Endothelial cell of umbilical vein (primary cell): ENCODE data around the gene ADAM8. TPM values are rescaled to one million over a fixed set of nuclear protein-coding genes. Genes with fewer than 3 reads are reported as not detected.

Source experiments
- BruUV-seq: library from RNA; stranded (reverse); fragments of 400-500 nt; replicated peaks from 2 replicates; lab custom pipeline; 2021; lab: Mats Ljungman, UMichigan
- CTCF ChIA-PET: fragments of 300-600, 350-600 bp; sonication (Branson Sonifier 250); formaldehyde crosslinking; loops from one replicate; lab custom pipeline; 2021; ENCODE audit warnings: antibody characterized with exemption, inconsistent platforms; lab: Charles Lee
- POLR2A ChIA-PET: fragments of 300-600, 350-600 bp; sonication (Branson Sonifier 250); formaldehyde crosslinking; loops from one replicate; lab custom pipeline; 2021; ENCODE audit warnings: antibody characterized with exemption, inconsistent platforms; lab: Charles Lee
- DNase-seq: peaks from one replicate; pipeline ENCODE4 v3.0.0-alpha.2; 2011; ENCODE audit warnings: low read depth, low spot score
- FAIRE-seq: peaks from 2 replicates; lab custom pipeline; 2011; peaks lifted over from hg19 to GRCh38; lab: Jason Lieb, UNC
- H2AFZ ChIP-seq: 2 replicates; pipeline ENCODE4 v1.6.0; 2012; ENCODE audit warnings: low read depth, low read length, control low read depth, inconsistent platforms
- H3K27ac ChIP-seq: 2 replicates; pipeline ENCODE4 v1.5.1; 2011; ENCODE audit warnings: low read depth, mild to moderate bottlenecking, control low read depth, low read length, moderate library complexity; ENCODE audit not compliant: insufficient read depth
- H3K27me3 ChIP-seq, 2 experiments: 2 replicates each; pipeline versions ENCODE4 v1.6.0 to v1.6.1; 2011; ENCODE audit warnings: low read length in 2 of 2, mixed read lengths in 1 of 2; ENCODE audit not compliant: control insufficient read depth in 2 of 2, insufficient read depth in 2 of 2
- H3K36me3 ChIP-seq, 2 experiments: 2 replicates in 1 of 2; 3 replicates in 1 of 2; pipeline ENCODE4 v1.5.1; 2011; ENCODE audit warnings: low read length in 2 of 2, mild to moderate bottlenecking in 1 of 2, moderate library complexity in 1 of 2; ENCODE audit not compliant: control insufficient read depth in 2 of 2, insufficient read depth in 2 of 2; ENCODE audit errors: extremely low read depth in 1 of 2
- H3K4me1 ChIP-seq: 3 replicates; pipeline ENCODE4 v1.5.1; 2011; ENCODE audit warnings: mild to moderate bottlenecking, low read length; ENCODE audit not compliant: control insufficient read depth, insufficient read depth; ENCODE audit errors: extremely low read depth
- H3K4me2 ChIP-seq: 2 replicates; pipeline ENCODE4 v1.6.1; 2011; ENCODE audit warnings: low read length, control low read depth, mixed read lengths; ENCODE audit not compliant: insufficient read depth
- H3K4me3 ChIP-seq, 3 experiments: fragments of 200-600 bp in 1 of 3; sonication (generic), shearing (Covaris generic) in 1 of 3; replicated peaks in 1 of 3; 2 replicates each; pipeline ENCODE4 v1.5.1; 2011 to 2016; ENCODE audit warnings: control low read depth in 3 of 3, low read length in 3 of 3, mild to moderate bottlenecking in 2 of 3, inconsistent platforms in 1 of 3, low read depth in 1 of 3, moderate library complexity in 1 of 3; ENCODE audit not compliant: insufficient read depth in 1 of 3
- H3K79me2 ChIP-seq: 2 replicates; pipeline ENCODE4 v1.6.0; 2012; ENCODE audit warnings: low read length, inconsistent platforms; ENCODE audit not compliant: control insufficient read depth, insufficient read depth
- H3K9ac ChIP-seq: replicated peaks from 2 replicates; pipeline ENCODE3; 2011; ENCODE audit warnings: low read length, control low read depth; ENCODE audit not compliant: insufficient read depth; ENCODE audit errors: extremely low read depth
- H3K9me1 ChIP-seq: replicated peaks from 3 replicates; pipeline ENCODE4 v1.6.0; 2011; ENCODE audit warnings: mild to moderate bottlenecking, low read length; ENCODE audit not compliant: control insufficient read depth, insufficient read depth; ENCODE audit errors: extremely low read depth
- H3K9me3 ChIP-seq: replicated peaks from 2 replicates; pipeline ENCODE4 v1.5.1; 2012; ENCODE audit warnings: low read length, inconsistent platforms; ENCODE audit not compliant: control insufficient read depth, insufficient read depth
- H4K20me1 ChIP-seq: replicated peaks from 2 replicates; pipeline ENCODE3; 2011; ENCODE audit warnings: mild to moderate bottlenecking, low read length; ENCODE audit not compliant: control insufficient read depth, insufficient read depth; ENCODE audit errors: extremely low read depth
- CTCF ChIP-seq, 2 donors: IDR thresholded peaks; 1 replicate in 1 of 2; 2 replicates in 1 of 2; pipeline ENCODE4 v1.5.1; 2011; ENCODE audit warnings: low read length in 2 of 2, mild to moderate bottlenecking in 2 of 2, moderate library complexity in 2 of 2, control low read depth in 1 of 2, inconsistent platforms in 1 of 2, low read depth in 1 of 2; ENCODE audit not compliant: insufficient read depth in 1 of 2; ENCODE audit errors: extremely low read depth in 1 of 2
- EZH2 ChIP-seq: IDR thresholded peaks from 2 replicates; pipeline ENCODE4 v1.6.1; 2012; ENCODE audit warnings: borderline replicate concordance, low read depth, mild to moderate bottlenecking, moderate library complexity, low read length, inconsistent platforms; ENCODE audit not compliant: severe bottlenecking
- FOS ChIP-seq: IDR thresholded peaks from 2 replicates; pipeline ENCODE4 v1.6.1; 2011; ENCODE audit warnings: mild to moderate bottlenecking, low read length, moderate library complexity, borderline replicate concordance; ENCODE audit not compliant: insufficient read depth
- GATA2 ChIP-seq: IDR thresholded peaks from 2 replicates; pipeline ENCODE4 v1.7.0; 2011; ENCODE audit warnings: low read depth, mild to moderate bottlenecking, moderate library complexity, mixed read lengths, low read length; ENCODE audit not compliant: insufficient read length, insufficient read depth
- JUN ChIP-seq: IDR thresholded peaks from 2 replicates; pipeline ENCODE4 v1.6.1; 2011; ENCODE audit warnings: borderline replicate concordance, low read depth; ENCODE audit not compliant: insufficient read length, insufficient read depth
- MAX ChIP-seq: IDR thresholded peaks from 2 replicates; pipeline ENCODE4 v1.6.1; 2011; ENCODE audit not compliant: insufficient read depth, insufficient read length
- MYC ChIP-seq: IDR thresholded peaks from one replicate; pipeline ENCODE4 v1.6.1; 2011; ENCODE audit warnings: mild to moderate bottlenecking, low read depth, low read length
- POLR2A ChIP-seq: IDR thresholded peaks from 2 replicates; pipeline ENCODE4 v1.6.1; 2012; ENCODE audit warnings: low read depth, mild to moderate bottlenecking, control low read depth, low read length
- POLR2AphosphoS5 ChIP-seq: IDR thresholded peaks from 2 replicates; pipeline ENCODE4 v1.6.1; 2012; ENCODE audit warnings: low read depth, mild to moderate bottlenecking, control low read depth, low read length, moderate library complexity; ENCODE audit not compliant: insufficient read depth
- dilution Hi-C: fragments of 300-500 bp; cut with MboI; formaldehyde crosslinking; loops from one replicate; pipeline ENCODE4 v1.15.0; 2019; ENCODE audit warnings: low sequenced_read_pairs; ENCODE audit not compliant: extremely low pct_ligation_motif_present
- intact Hi-C: fragments of 100-400 bp; cut with micrococcal nuclease; formaldehyde crosslinking; loops from one replicate; pipeline ENCODE4 v1.10.0; 2022
- polyA plus RNA-seq, 4 experiments: library from polyadenylated mRNA; depleted of rRNA in 3 of 4; stranded (reverse) in 3 of 4; unstranded in 1 of 4; fragments of >200 nt; gene quantifications; 2 replicates each; pipeline versions ENCODE4 v1.2.1 to v1.2.3, GENCODE V29; 2011 to 2012; ENCODE audit warnings: missing spikeins in 1 of 4
- total RNA-seq: library from RNA; stranded (reverse); gene quantifications from 2 replicates; pipeline ENCODE4 v1.2.3, GENCODE V29; 2021

The ADAM8 gene
- total and polyA plus RNA-seq, 2 donors (not counting 3 experiments of a cell fraction or from before 2014, with no cell fraction given), result 0.51 to 0.55 TPM

DNA sequence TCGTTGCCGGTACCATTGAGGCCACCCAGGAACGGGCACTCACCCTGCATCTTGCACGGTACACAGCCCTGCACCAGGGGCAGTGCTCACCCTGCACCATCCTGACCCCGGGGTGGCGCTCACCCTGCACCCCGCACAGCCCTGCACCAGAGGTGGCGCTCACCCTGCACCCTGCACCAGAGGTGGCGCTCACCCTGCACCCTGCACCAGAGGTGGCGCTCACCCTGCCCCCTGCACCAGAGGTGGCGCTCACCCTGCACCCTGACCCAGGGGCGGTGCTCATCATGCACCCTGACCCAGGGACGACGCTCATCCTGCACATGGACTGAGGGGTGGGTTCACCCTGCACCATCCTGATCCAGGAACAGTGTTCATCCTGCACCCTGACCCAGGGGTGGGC, 25.6 kb upstream of the ADAM8 start:
- Histone ChIP-seq H3K79me2 (peaks cover 30% of the 10 kb centered on the region), H3K4me1 (no peaks in the 10 kb centered on the region), H3K4me3 (no peak overlapping the region), H3K4me2 (no peak overlapping the region), H2AFZ (no peak overlapping the region), H3K9ac (no peak overlapping the region), H3K9me1 (no peaks in the 10 kb centered on the region), H3K36me3 (peaks cover 6 to 30% of the 10 kb centered on the region in 2 experiments), H4K20me1 (no peaks in the 10 kb centered on the region), H3K27me3 (no peaks in the 10 kb centered on the region), H3K9me3 (no peaks in the 10 kb centered on the region), H3K27ac (no peak overlapping the region)
- DNase-seq, result no peak
- TF ChIP-seq CTCF (IDR thresholded peaks at IDR 0.05; ENCODE audit: extremely low read depth in 1 of 2, insufficient read depth in 1 of 2, low read depth in 1 of 2, low read length in 2 of 2) (no peak), POLR2A (no peak), POLR2AphosphoS5 (no peak), JUN (no peak), GATA2 (no peak), EZH2 (no peak), MAX (no peak), FOS (no peak), MYC (no peak)
- no TSS peak for BruUV-seq
- no peak for FAIRE-seq
- dilution Hi-C loops (no loop called here), intact Hi-C loops (loop anchor here (10.0 kb wide), 1 partner anchor 637 kb away; no protein-coding TSS in a partner anchor)
- ChIA-PET CTCF (interaction anchor here (2.9 kb wide), 1 partner anchor 9 kb away, joined by 11 read pairs; no protein-coding TSS in a partner anchor), POLR2A (no interaction called here)
